GM03348 (cell line): ENCODE data around the gene GPSM3.
"Not testable (repeated sequence)": the region's sequence is repeated elsewhere in the genome, so short reads cannot be mapped to it uniquely, and the experiment has no call there.

Source experiments
- DNase-seq: peaks from one replicate; pipeline ENCODE4 v3.0.0; 2012; ENCODE audit warnings: low spot score

GPSM3 gene

GRCh38 chr6:32149932-32150870, 42.2 kb downstream of the GPSM3 start:
- no peak for DNase-seq

- DNase-seq: no peak
These were observed 43.2 kb downstream of the GPSM3 start for GRCh38 chr6:32149092-32149755.

GRCh38 chr6:32148289-32149091, 44.0 kb downstream of the GPSM3 start:
- no peak for DNase-seq

GRCh38 chr6:32147401-32148132, 44.9 kb downstream of the GPSM3 start:
- DNase-seq: no peak

GRCh38 chr6:32146687-32147086, 45.8 kb downstream of the GPSM3 start:
- no peak for DNase-seq

- no peak for DNase-seq
These were observed 46.2 kb downstream of the GPSM3 start for GRCh38 chr6:32146287-32146686.

GRCh38 chr6:32144238-32144637, 48.2 kb downstream of the GPSM3 start:
- DNase-seq: not testable (repeated sequence)
